HG03066 (cell line): ENCODE measurements around the gene ELF4.
"Not testable (repeated sequence)": the region's sequence is repeated elsewhere in the genome, so short reads cannot be mapped to it uniquely, and the experiment has no call there.

Source experiments
- ATAC-seq: cut with Tn5 transposase; IDR thresholded peaks from one replicate; pipeline ENCODE4 v1.9.1; 2021; ENCODE audit warnings: low read depth; ENCODE audit not compliant: unreplicated experiment

The ELF4 gene

GRCh38 chrX:130115119-130115885 lies 5.0 kb upstream of the ELF4 start:
- not testable (repeated sequence) for ATAC-seq

DNA sequence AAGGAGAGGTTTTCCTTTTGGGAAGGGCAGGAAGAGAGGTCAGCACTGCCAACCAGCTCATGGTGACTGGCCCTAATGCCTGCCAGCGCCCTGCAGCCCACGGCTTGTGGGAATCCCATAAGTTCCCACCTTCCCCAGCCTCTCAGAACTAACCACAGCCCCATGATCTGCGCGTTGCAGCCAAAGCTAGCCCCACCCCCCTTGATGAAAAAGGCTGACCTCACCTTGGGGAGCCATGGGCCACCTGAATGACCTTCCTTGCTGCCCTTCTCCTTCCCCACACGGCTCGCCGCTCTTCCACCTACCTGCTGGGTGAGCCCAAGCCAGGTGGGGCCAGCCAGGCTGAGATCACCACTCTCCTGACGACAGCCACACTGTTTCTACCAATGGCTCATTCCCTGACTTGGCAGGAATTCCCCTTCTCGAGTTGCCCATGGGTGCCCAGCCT lies 3.9 kb upstream of the ELF4 start:
- ATAC-seq, result no peak

GRCh38 chrX:130111220-130112154 lies 1.2 kb upstream of the ELF4 start:
- ATAC-seq, result no peak

GRCh38 chrX:130109429-130110378 lies 593 bp downstream of the ELF4 start:
- peak; percentile 8 for ATAC-seq

GRCh38 chrX:130108647-130109428 lies 1.5 kb downstream of the ELF4 start:
- ATAC-seq, result peak; percentile 73

DNA sequence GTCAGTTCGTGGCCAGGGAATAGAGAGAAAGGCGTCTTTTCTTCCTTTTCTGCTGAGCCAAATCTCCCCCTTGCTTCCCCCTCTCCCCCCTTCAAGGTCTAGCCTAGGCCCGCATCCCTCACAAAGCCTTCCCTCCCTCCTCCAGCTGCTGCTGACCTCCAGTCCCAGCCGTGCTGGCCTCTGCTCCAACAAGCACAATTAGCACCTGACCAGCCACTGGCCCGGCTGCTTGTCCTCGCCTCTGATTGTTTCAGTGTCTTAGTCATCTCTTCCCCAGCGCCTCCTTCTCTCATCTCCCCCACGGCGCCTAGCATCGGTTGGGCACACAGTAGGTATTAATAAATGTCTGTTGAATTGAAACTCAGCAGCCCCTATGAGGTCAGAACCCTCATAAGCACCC lies 4.2 kb downstream of the ELF4 start:
- ATAC-seq, result no peak

DNA sequence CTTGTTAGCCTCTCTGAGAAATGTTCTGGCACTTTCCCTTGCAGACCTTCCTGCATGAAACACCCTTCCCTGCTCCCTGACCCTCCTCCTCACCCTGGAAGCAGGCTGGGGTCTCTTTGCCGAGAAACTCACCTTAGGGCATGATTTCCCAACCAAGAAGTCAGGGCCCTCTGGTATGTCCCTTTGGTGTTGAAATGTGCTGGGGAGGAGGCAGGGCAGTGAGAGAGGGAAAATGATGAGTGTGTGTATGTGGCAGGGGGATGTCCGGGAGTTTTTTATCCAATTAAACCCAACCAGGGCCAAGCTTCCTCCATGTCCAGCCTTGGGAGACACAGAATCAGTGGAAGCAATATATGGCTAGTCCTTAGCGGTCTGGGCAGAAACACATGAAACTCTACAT lies 5.1 kb downstream of the ELF4 start:
- ATAC-seq, result no peak

DNA sequence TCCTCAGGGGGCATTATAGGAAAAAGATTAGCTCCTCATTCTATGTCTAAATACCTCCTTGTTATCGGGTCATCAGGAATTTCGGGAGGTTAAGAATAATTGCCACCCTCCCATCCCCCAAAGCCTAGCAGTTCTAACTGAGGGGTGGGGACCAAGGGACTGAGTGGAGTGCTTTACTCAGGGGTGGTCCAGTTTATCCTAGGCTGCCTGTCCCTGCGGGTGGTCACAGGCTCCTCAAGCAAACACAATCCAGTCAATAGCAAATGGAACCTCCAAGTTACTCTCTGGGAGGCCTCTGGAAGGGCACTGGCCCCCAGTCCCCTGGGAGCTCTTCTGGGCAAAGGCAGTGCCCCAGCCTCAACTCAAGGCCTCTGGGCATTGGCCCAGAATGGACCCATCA lies 6.7 kb downstream of the ELF4 start:
- no peak for ATAC-seq

DNA sequence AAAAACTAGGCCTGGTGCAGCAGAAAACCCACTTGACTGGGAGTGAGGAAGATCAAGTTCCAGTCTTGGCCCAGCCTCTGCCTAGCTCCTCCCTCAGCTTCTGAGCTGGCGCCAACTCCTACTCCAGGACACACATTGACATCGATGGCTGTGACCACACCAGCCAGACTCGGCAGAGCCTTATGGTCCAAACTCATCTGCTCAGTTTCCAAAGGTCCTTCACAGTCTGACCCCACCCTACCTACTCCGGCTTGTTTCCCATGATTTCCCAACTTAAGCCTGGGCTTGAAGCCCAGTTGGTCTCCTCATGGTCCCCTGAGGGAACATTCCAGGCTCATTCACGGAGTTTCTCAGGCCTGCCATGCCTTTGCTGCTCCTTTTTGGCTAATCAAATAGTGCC lies 10.1 kb downstream of the ELF4 start:
- ATAC-seq, result no peak

DNA sequence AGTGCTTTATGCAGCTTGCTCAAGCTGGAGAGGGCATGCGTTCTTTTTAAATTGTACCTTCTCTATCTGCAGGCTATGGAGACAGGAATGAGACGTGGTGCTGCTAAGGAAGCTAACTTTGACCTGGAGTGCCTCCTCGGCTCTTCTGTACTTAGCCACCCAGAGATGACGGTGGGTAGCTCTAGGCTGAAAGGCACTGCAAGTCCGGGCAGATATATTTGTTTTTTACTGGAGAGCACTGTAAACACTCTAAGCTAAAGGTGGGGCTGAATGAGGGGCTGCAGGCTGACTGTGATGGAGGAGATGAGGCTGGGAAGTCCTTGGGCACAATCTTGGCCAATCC lies 12.1 kb downstream of the ELF4 start:
- no peak for ATAC-seq

GRCh38 chrX:130097507-130098209 lies 12.6 kb downstream of the ELF4 start:
- ATAC-seq, result no peak

- no peak for ATAC-seq
Observed at GRCh38 chrX:130095249-130096030, 14.9 kb downstream of the ELF4 start.

- ATAC-seq, result no peak
Observed at GRCh38 chrX:130094696-130095095, 15.6 kb downstream of the ELF4 start.

GRCh38 chrX:130093271-130093670 lies 17.0 kb downstream of the ELF4 start:
- ATAC-seq, result no peak

DNA sequence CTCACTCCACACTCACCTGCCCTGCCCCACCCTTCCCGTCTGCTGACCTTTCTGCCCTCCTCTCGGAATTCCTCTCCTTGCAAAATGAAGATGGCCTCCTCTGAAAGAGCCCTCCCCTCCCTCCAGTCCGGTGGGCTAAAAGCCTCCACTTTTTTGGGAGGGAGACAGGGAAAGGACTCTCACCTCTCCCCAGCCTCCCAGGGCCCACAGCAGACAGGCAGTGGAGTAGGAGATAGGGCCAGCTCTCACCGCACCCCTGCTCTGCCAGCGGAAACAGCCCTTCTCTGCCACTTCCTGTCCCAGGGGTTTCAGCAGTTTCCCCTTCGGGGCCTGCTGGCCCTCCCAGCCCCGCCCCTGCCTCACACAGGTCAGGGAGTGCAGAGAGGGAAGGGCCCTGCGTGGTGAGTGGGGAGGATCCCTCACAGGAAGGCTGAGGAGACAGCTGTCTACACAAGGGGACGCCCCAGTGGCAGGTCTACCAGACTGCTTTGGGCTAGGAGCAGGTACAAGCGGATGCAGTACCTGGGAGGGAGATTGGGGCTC lies 18.2 kb downstream of the ELF4 start:
- peak; percentile 98 for ATAC-seq

DNA sequence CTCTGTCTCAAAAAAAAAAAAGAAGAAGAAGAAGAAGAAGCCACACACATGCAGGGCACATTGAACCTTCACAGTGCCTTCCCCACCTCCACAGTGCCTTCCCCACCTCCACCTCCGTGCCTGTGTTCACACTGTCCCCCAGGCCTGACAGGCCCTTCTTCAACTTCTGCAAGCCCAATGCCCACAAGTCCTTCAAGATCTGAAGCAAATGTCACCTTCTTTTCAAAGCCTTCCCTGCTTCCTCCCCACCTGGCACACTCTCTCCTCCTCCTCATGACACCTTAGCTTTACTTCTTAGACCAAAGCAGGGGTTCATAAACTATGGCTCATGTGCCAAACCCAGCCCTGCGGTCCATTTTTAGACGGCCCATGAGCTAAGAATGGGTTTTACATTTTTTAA lies 19.9 kb downstream of the ELF4 start:
- no peak for ATAC-seq

GRCh38 chrX:130086447-130087206 lies 23.7 kb downstream of the ELF4 start:
- ATAC-seq, result peak; percentile 35
